Suppressor macrophage treated with lipopolysaccharide for 1 hour (primary cell): Measurements from ENCODE around the gene LEMD3.

Experiments used
- DNase-seq, 3 donors: peaks; one replicate each; pipeline ENCODE4 v3.0.0-alpha.2; 2020 to 2022

Gene LEMD3

DNA sequence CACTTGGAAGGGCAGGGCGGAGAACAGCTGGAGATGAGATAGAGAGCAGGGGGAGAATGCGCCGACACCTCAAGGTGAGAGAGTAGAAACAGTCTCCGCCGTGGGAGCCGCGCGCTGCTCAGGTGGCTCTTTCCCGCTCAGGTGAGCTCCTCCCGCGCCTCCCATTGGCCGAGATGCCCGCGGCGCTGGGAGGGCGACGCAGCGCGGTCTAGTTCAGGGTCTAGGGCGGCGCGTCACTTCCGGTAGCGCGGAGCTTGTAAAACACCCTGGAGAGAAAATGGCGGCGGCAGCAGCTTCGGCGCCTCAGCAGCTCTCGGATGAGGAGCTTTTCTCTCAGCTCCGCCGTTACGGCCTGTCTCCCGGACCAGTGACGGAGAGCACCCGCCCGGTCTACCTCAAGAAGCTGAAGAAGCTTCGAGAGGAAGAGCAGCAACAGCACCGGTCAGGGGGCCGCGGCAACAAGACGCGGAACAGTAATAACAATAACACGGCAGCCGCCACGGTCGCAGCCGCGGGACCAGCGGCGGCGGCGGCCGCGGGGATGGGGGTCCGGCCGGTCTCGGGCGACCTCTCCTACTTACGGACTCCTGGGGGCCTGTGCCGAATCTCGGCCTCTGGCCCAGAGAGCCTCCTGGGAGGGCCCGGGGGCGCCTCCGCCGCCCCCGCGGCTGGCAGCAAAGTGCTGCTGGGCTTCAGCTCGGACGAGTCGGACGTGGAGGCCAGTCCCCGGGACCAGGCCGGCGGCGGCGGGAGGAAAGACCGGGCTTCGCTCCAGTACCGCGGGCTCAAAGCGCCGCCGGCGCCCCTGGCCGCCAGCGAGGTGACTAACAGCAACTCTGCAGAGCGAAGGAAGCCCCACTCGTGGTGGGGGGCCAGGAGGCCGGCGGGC is at the start of gene LEMD3:
Gene LEMD3, plus strand, starts transcription at position 264 of the 889 bp plus-strand sequence. Its CDS starts 14 bp downstream, at position 278.
- peak; percentile 89 to 95 (median 94) for DNase-seq

DNA sequence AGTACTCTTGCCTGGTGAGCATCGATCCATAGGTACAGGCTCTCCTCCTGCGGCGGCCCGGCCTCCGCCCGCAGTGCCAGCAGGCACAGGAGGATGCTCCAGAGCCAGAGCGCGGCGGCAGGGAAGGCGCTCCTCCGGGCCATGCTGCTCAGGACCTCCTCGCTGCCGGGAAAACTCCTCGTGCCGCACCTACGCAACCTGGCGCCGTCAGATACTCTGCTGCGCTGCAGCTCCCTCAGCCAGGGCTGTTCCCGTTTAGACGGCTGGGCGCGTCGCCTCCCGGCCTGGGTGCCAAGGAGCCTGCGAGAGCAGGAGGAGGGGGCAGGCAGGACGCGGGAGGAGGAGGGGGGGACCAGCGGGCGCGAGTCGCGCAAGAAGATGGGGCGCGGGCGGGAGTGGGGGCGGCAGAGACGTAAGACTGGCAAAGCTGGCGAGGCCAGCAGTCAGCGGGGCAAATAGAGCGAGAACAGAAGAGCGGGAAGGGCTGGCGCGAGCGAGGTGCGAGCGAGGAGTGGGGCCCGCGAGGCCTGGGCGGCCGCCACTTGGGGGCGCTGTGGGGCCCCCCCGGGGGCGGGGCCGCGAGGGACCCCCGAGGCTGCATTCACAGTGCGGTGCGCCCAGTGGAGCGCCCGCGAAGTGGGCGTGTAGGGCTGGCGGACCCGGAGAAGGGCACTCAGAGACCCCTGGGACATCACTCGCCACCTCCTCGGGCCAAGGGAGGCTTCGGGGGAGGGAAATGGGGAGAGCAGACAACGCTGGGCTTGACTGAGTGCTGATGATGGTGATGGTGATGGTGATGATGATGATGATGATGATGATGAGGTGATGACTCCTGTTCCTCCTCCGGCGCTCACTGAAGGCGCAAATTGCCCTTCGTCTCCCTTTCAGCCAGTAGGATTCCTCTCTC is 48.1 kb upstream of the LEMD3 start, which contains the start of gene WIF1:
Gene WIF1, minus strand, starts transcription at position 257 of the 907 bp plus-strand sequence. Its CDS starts 114 bp downstream, at position 143.
- DNase-seq, result peak; percentile 19 to 53 (median 31)

DNA sequence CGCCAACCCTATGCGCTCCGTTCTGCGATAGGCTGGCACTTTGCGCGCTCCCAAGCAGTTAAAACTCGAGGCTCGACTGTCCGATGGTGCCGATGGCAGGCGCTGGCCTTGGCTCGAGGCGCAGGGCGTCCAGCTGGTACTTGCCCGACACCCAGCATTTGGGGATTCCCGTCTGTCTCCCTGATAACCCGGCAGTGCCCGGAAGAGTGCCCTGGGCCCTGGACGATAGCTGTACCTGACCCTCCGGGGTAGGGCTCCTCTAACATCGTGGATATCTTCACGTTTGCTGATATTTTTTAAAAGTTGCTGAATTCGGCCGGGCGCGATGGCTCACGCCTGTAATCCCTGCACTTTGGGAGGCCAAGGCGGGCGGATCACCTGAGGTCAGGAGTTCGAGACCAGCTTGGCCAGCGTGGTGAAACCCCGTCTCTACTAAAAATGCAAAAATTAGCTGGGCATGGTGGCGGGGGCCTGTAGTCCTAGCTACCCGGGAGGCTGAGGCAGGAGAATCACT is 47.4 kb upstream of the LEMD3 start:
- DNase-seq, result no peak

DNA sequence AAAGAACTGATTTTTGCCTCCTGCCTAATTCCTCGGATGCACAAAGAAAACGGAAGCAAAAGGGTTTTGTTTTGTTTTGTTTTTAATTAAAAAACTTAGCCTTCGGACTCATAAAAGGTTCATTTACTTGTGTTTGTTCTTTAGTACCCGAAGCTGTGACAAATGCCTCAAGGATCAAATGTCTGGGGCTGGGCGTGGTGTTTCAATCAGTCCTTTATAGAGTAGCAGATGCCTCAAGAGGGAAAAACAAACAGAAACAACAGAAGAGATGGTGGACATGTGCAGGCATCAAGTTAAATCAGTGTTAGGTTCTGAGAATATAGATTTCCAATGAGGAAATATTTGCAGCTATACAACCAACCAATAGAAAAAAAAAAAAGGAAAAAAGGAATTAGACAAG is 46.7 kb upstream of the LEMD3 start:
- no peak for DNase-seq

DNA sequence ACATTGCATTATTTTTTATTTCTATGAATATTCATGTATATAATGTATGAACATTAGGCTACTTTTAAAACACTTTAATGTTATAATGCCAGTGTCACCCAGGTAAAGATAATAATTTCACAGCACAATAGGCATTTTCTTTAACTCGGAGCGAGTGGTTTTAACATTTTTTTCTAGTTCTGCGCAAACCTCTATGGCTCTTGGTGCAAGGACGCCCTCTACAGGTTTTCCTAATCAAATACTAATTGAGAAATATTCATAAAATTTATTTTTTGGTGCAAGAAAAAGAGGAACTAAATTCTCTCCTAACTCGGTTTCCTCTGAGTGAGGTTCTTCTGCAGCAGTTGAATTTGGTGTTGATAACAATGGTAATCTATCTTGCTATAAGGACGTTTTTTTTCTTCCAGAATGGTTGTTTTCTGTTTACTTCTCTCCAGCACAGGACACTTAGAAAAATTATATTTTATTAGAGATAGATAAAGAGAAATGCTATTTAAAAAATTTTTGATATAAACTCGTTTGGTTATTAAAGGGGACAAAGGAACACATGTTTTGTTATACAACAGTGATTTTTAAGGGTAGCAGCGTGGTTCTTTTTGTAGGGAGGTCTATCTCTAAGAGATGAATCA is 45.8 kb upstream of the LEMD3 start:
- peak; percentile 78 to 81 (median 78) for DNase-seq

DNA sequence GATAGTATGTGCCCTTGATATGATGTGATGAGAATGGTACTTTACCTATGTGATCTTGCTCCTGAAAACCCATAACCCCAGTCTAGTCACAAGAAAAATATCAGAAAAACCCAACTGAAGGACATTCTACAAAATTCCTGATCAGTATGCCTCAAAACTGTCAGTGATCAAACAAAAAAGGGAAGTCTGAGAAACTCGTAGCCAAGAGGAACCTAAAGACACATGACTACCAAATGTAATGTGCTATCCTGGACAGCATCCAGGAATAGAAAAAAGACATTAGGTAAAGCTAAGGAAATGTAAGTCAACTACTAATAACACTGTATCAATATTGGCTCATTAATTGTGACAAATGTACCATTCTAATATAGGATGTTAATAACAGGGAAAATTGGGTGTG is 44.1 kb upstream of the LEMD3 start:
- DNase-seq, result peak; percentile 39 to 50 (median 45)

DNA sequence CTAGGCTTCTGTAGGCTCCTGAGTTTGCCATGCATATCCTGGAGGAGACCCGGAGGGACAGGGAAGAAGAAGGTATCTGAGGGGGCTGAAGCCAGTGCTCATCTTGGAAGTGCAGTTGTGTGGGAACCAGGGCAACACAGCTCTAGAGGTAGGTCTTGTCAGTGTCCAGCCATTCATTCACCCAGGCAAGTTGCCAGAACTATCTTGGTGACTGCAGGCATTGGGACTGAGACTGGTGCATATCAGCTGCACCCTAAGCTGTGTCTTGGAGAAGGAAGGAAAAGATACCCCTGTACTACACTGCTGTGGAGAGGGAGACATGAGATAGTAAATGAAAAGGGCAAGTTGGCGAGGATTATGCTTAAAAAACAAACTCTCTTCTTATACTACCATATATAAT is 43.4 kb upstream of the LEMD3 start:
- no peak for DNase-seq

DNA sequence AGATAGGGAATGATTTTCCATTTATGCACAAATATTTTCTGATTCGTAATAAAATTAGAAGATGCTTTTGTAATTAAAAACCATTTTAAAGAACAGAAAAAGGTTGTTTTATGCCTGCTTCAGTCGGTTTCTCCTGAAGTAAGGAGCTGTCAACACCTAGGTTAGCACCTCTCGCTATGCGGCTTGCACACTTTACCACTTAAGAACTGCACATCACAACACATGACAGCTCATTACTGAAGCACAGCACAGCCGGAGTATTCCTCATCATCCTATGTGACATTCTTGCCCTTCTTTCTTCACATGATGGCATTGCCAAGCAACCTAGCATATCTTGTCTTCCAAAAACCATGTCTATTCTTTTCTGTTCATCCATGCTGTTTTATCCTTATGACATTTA is 42.9 kb upstream of the LEMD3 start:
- DNase-seq, result no peak

DNA sequence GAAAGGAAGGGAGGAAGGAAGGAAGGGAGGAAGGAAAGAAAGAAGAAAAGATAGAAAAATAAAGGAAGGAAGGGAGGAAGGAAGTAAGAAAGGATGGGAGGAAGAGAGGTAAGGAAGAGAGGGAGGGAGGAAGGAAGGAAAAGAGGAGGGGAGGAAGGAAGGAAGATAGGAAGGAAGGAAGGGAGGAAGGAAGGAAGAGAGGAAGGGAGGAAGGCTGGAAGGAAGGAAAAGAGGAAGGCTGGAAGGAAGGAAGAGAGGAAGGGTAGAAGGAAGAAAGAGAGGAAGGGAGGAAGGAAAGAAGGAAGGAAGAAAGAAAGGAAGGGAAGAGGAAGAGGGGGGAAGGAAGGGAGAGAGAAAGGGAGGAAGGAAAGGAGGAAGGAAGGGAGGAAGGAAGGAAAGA is 35.5 kb upstream of the LEMD3 start:
- no peak for DNase-seq

DNA sequence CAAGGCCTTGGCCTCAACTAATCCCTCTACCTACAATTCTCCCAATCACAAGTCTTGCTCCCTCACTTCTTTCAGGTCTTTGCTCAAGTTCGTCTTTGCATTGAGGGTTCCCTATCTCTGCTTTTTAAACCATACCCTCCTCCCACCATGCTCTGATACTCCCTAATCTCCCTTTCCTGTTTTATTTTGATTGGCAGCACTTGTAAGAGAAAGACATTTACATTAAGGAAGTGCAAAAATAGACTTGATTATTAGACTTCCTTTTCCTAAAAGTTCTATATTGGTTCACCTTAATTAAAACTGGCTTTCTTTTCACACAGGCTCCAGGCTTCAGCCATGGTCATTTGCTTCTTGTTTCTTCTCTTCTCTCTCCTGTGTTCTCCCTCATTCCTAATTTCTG is 30.0 kb upstream of the LEMD3 start:
- no peak for DNase-seq

DNA sequence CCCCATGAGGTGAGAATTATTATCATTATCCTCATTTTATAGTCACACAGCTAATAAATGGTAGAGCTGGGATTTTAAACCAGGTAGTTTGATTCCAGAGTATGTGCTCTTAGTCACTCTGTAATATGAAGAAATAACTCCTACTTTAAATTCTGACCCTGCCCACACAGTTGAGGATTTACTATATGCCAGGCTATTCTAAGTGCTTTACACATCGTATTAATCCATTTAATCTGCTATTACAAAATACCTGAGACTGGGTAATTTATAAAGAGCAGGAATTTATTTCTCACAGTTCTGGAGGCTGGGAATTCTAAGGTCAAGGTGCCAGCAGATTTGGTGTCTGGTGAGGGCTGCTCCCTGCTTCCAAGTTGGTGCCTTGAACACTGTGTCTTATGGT is 28.6 kb upstream of the LEMD3 start:
- DNase-seq, result no peak

DNA sequence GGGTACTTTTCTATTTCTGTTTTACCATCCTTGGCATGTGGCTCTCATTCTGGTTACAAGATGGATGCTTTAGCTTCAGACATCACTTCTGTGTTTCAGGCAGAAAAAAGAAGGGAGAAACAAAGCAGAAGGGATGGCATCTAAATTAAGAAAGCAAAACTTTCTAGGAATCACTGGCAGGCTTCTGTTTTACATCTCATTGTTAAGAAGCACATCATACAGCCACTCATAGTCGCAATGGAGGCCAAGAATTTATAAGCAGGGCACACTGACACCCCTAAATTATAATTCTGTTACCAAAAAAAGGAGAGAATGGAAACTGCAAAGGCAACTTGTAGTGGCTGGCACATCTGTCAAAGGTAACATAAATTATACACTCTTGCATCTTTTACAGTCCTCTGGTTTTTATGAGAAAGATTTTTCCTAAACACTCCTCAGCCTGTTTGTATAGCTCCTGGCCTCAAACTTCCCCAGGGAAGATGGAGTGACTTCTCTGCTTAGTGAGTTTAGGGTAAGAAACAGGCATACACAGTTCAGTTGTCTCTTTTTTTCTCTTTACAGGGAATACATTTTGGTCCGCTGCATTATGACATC is 22.0 kb upstream of the LEMD3 start:
- DNase-seq, result no peak

DNA sequence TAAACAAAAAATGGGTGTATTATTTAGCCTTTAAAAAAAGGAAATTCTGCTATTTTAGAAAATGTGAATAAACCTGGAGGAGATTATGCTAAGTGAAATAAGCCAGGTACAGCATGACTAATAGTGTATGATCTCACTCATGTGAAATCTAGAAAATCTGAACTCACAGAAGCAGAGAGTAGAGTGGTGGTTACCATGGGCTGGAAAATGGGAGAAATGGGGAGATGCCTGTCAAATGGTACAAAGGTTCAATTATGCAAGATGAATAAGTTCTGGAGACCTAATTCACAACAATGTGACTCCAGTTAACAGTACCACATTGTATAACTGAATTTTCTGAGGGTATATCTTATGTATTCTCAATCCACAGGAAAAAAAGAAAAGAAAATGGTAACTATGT is 17.4 kb upstream of the LEMD3 start:
- no peak for DNase-seq

DNA sequence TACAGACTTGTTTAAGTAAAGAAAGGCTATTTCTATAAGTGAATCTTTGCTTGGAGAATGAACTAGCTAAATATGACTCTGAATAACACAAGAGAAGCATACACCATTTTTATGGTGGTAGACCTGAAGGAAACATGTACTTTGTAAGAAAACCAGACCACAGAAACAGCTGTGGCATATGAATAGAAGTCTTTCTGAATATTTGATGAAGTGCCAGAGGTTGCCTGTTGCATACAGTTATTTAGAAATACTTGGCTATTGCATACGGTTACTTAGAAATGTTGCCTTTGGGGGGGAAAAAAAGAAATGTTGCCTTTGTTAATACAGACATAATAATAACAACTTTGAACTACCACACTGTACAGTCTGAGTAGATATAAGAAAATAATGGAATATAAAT is 16.8 kb upstream of the LEMD3 start:
- no peak for DNase-seq

DNA sequence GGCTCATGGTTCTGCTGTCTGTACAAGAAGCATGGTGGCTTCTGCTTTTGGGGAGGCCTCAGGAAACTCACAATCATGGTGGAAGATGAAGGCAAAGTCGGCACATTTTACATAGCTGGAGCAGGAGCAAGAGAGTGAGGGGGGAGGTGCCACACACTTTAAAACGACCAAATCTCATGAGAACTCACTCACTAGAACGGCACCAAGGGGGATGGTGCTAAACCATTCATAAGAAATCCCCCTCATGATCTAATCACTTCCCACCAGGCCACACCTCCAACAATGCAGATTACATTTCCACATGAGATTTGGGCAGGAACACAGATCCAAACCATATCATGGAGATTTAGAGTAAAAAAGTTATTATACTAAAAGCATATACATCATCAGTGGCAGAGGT is 13.6 kb upstream of the LEMD3 start:
- DNase-seq, result peak; percentile 34 to 50 (median 34)

DNA sequence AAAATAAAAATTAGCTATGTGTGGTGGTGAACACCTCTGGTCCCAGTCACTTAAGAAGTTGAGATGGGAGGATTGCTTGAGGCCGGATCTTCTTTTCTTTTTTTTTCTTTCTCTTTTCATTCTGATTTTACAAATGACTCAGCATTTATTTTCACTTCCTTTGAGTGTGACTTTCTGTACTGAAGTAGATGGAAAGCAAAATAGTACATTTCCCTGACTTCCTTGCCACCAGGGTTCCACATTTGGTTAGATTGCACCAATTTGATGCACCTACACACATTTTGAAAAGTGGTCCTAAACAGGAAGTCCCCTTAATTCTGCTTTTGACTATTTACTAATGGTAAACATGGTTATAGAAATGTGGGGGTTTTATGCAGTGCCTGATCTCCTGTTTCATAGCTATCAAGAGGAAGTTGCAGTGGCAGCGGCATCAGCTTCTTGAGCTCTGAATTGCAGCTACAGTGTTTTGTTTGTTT is 13.0 kb upstream of the LEMD3 start:
- DNase-seq, result peak; percentile 42 to 66 (median 50)

DNA sequence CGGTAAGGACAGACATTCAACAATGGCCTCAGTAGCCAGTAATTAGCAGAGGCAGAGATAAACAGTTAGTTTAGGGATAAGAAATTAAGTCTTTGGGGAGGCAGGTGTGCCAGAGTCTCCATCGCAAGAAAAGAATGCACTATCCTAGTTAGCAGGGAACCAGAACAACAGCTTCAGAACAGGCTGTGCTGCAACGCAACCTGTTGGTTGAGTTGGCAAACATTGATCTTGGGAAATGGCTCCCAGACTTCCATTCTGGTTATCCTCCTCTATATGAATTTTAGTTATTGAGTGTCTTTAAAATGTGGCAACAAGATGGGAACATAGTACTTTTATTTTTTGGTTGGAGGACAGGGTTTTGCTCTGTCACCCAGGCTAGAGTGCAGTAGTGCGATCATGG is 12.3 kb upstream of the LEMD3 start:
- DNase-seq, result no peak

DNA sequence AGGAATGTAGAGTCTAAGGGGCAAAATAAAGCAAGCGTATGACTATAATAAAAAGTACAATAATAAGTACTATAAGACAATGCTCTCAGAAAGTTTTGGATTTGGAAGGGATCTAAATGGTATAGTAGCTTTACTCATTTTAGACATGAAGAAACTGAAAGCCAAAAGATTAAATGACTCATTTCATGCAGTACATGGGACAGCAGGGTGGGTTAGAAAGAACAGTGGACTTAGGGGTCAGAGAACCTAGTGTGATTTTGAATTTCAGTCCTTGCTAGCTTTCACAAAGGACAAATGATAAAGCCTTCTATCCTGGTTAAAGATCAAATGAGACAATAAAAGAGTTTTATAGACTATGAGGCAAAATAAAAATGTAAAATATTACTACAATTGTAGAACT is 6.8 kb upstream of the LEMD3 start:
- no peak for DNase-seq

DNA sequence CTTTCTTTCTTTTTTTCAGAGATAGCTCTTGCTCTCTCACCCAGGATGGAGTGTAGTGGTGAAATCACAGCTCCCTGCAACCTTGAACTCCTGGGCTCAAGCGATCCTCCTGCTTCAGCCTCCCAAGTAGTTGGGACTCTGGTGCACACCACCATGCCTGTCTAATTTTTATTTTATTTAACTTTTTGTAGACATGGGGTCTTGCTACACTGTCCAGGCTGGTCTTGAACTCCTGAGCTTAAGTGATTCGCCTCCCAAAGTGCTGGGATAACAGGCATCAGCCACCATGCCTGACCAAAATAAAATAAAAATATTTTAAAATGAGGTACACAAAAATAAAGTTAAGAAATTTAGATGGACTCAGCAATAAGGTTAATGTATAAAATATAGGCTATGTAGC is 5.1 kb upstream of the LEMD3 start:
- DNase-seq, result no peak

DNA sequence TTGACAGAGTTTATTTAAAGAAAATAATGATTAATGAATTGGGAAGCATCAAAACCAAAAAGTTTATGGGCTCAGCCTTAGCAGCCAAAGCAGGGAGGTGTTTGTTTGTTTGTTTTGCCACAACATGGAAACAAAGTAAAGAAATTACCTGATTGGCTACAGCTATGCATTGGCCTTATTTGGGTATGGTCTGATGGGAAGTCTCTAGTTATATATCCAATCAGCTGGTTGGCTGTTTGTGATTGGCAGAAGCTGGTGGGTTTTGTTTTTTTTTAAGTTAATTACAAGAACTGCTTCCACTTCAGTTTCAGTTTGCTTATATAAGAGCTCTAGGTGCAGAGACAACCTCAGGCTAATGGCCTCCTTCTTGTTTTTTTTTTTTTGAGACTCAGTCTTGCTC is 4.6 kb upstream of the LEMD3 start:
- no peak for DNase-seq

DNA sequence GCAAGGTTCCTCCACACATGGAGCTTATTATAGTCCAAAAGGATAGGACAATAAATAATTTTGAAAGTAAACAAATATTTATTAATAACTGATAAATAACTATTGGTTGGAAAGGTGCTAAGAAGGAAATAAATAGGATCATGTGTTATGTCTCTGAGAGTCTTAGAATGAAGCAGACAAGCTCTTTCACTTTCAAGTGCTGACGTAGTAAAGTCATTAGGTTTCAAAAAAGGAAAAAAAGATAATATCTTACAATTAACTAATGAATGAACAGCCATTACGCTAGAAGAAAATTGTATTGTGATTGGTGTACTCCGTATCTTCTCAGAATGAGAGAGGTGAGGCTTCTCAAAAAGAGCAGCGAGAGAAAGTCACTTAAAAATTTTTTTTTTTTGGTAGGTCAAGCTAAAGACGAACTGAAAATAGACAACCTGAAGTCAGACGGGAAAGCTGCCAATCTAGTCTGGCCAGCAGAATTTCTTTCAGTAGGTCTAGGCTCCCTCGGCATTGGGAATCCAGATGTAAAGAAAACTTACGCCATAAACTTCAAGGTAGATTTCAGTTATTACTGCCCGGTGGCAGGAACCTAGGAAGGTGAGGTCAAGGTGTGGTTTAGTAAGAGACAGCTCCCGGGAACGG is 583 bp upstream of the LEMD3 start:
- DNase-seq, result no peak
